SK-N-SH (cell line): Measurements from ENCODE around the gene IL15RA. TPM values are rescaled to one million over a fixed set of nuclear protein-coding genes. Genes with fewer than 3 reads are reported as not detected.

Source experiments
- CTCF ChIA-PET: fragments of 300-600, 350-600 bp; formaldehyde crosslinking; extraction: SDS; loops from one replicate; lab custom pipeline; 2021; lab: Yijun Ruan, JAX
- POLR2A ChIA-PET: fragments of 350-600 bp; sonication (Branson Sonifier 250); formaldehyde crosslinking; extraction: SDS; loops from one replicate; lab custom pipeline; 2020; ENCODE audit warnings: antibody characterized with exemption, inconsistent platforms; lab: Yijun Ruan, JAX
- DNase-seq: peaks from one replicate; pipeline ENCODE4 v3.0.0; 2012
- H2AFZ ChIP-seq: fragments of 200-600 bp; sonication (generic); 2 replicates; pipeline ENCODE4 v1.8.1; 2016; ENCODE audit warnings: antibody characterized with exemption, mild to moderate bottlenecking, low read depth
- H3F3A ChIP-seq: fragments of 200-600 bp; sonication (generic); replicated peaks from 2 replicates; pipeline ENCODE3; 2016; ENCODE audit warnings: antibody characterized with exemption, mild to moderate bottlenecking; ENCODE audit not compliant: insufficient read depth
- H3K27ac ChIP-seq, 2 experiments: fragments of 200-500 bp in 1 of 2; fragments of 200-600 bp in 1 of 2; sonication (Bioruptor generic) in 1 of 2; sonication (generic), shearing (Covaris generic) in 1 of 2; 2 replicates each; pipeline versions ENCODE4 v1.5.1 to v1.6.1; 2014 to 2016; ENCODE audit warnings: low read depth in 2 of 2, inconsistent platforms in 1 of 2, low read length in 1 of 2, mild to moderate bottlenecking in 1 of 2, mixed read lengths in 1 of 2
- H3K27me3 ChIP-seq: fragments of 200-600 bp; sonication (generic), shearing (Covaris generic); 2 replicates; pipeline ENCODE4 v1.6.1; 2016; ENCODE audit warnings: mixed run types; ENCODE audit not compliant: insufficient read depth
- H3K36me3 ChIP-seq, 2 experiments: fragments of 200-500 bp in 1 of 2; fragments of 200-600 bp in 1 of 2; sonication (Bioruptor generic) in 1 of 2; sonication (generic) in 1 of 2; replicated peaks in 1 of 2; 2 replicates each; pipeline versions ENCODE3 to v1.5.1; 2014 to 2016; ENCODE audit warnings: low read length in 1 of 2, mild to moderate bottlenecking in 1 of 2; ENCODE audit not compliant: insufficient read depth in 2 of 2, control insufficient read depth in 1 of 2
- H3K4me1 ChIP-seq, 2 experiments: fragments of 200-500 bp in 1 of 2; fragments of 200-600 bp in 1 of 2; sonication (Bioruptor generic) in 1 of 2; sonication (generic), shearing (Covaris generic) in 1 of 2; 2 replicates each; pipeline versions ENCODE4 v1.5.1 to v1.6.1; 2014 to 2016; ENCODE audit warnings: low read depth in 1 of 2, low read length in 1 of 2, mixed run types in 1 of 2; ENCODE audit not compliant: insufficient read depth in 2 of 2, control insufficient read depth in 1 of 2
- H3K4me2 ChIP-seq: fragments of 200-600 bp; sonication (generic), shearing (Covaris generic); 2 replicates; pipeline ENCODE4 v1.6.1; 2017; ENCODE audit warnings: mixed run types
- H3K4me3 ChIP-seq, 2 experiments: fragments of 200-500 bp in 1 of 2; fragments of 200-600 bp in 1 of 2; sonication (Bioruptor generic) in 1 of 2; sonication (generic), shearing (Covaris generic) in 1 of 2; 2 replicates each; pipeline versions ENCODE4 v1.5.1 to v1.8.1; 2014 to 2016; ENCODE audit warnings: low read depth in 2 of 2, inconsistent platforms in 1 of 2, low read length in 1 of 2, mild to moderate bottlenecking in 1 of 2, mixed read lengths in 1 of 2, moderate library complexity in 1 of 2
- H3K79me2 ChIP-seq: fragments of 200-600 bp; sonication (generic); 2 replicates; pipeline ENCODE4 v1.8.1; 2017; ENCODE audit warnings: mild to moderate bottlenecking; ENCODE audit not compliant: insufficient read depth
- H3K9ac ChIP-seq: fragments of 200-600 bp; sonication (generic); 2 replicates; pipeline ENCODE4 v1.6.1; 2017; ENCODE audit warnings: mixed run types
- H3K9me2 ChIP-seq: fragments of 200-600 bp; sonication (generic); 2 replicates; pipeline ENCODE4 v1.6.1; 2017; ENCODE audit warnings: mixed run types
- H3K9me3 ChIP-seq: fragments of 200-600 bp; sonication (generic); 2 replicates; pipeline ENCODE4 v1.6.1; 2017; ENCODE audit warnings: mixed run types, mild to moderate bottlenecking, moderate library complexity
- H4K20me1 ChIP-seq: fragments of 200-600 bp; sonication (generic); 2 replicates; pipeline ENCODE4 v1.6.1; 2017; ENCODE audit warnings: mild to moderate bottlenecking, mixed run types; ENCODE audit not compliant: insufficient read depth
- CHD2 ChIP-seq: fragments of 150-350 bp; IDR thresholded peaks from 2 replicates; pipeline ENCODE4 v1.6.1; 2018; ENCODE audit warnings: low read length; ENCODE audit not compliant: partially characterized antibody
- CTCF ChIP-seq: fragments of 200-600 bp; sonication (generic); IDR thresholded peaks from 2 replicates; pipeline ENCODE4 v1.6.1; 2017; ENCODE audit warnings: antibody characterized with exemption, mild to moderate bottlenecking, moderate library complexity
- EP300 ChIP-seq, 2 experiments: IDR thresholded peaks; 2 replicates each; pipeline versions ENCODE4 v1.4.0 to v1.6.1; 2012; ENCODE audit warnings: borderline replicate concordance in 1 of 2, low read depth in 1 of 2, low read length in 1 of 2
- EZH2phosphoT487 ChIP-seq: fragments of 200-600 bp; sonication (generic); IDR thresholded peaks from 2 replicates; pipeline ENCODE4 v1.6.1; 2017; ENCODE audit warnings: low read depth, mixed run types, mild to moderate bottlenecking, antibody characterized with exemption, moderate library complexity, borderline replicate concordance
- FOXJ3 ChIP-seq: sonication (generic); formaldehyde crosslinking; IDR thresholded peaks from 2 replicates; pipeline ENCODE4 v1.5.1; 2020; ENCODE audit warnings: mild to moderate bottlenecking, missing genetic modification reagents
- FOXM1 ChIP-seq: IDR thresholded peaks from 2 replicates; pipeline ENCODE4 v1.4.0; 2012; ENCODE audit warnings: low read depth, mild to moderate bottlenecking
- GATA2 ChIP-seq: sonication (generic); formaldehyde crosslinking; IDR thresholded peaks from 2 replicates; pipeline ENCODE4 v1.5.0; 2020; ENCODE audit warnings: mild to moderate bottlenecking, missing genetic modification reagents
- JUND ChIP-seq: IDR thresholded peaks from 2 replicates; pipeline ENCODE4 v1.4.0; 2012
- MEF2A ChIP-seq: IDR thresholded peaks from 2 replicates; pipeline ENCODE4 v1.4.0; 2012; ENCODE audit warnings: low read depth, borderline replicate concordance
- MXI1 ChIP-seq: IDR thresholded peaks from 2 replicates; pipeline ENCODE4 v1.6.1; 2012; ENCODE audit warnings: mild to moderate bottlenecking, low read depth, low read length, improper control_type of control experiment
- NFIC ChIP-seq: IDR thresholded peaks from 2 replicates; pipeline ENCODE4 v1.4.0; 2012; ENCODE audit warnings: borderline replicate concordance
- RAD21 ChIP-seq: IDR thresholded peaks from 2 replicates; pipeline ENCODE4 v1.6.1; 2012; ENCODE audit warnings: mild to moderate bottlenecking, low read length
- REST ChIP-seq: IDR thresholded peaks from 2 replicates; pipeline ENCODE4 v1.6.1; 2012; ENCODE audit warnings: mild to moderate bottlenecking, low read depth, low read length, moderate library complexity
- RFX5 ChIP-seq: IDR thresholded peaks from 2 replicates; pipeline ENCODE4 v1.6.1; 2012; ENCODE audit warnings: mild to moderate bottlenecking, improper control_type of control experiment, low read length
- TAF1 ChIP-seq: IDR thresholded peaks from 2 replicates; pipeline ENCODE4 v1.6.1; 2012; ENCODE audit warnings: low read depth, mild to moderate bottlenecking, low read length, moderate library complexity, borderline replicate concordance
- TCF12 ChIP-seq: IDR thresholded peaks from 2 replicates; pipeline ENCODE4 v1.4.0; 2012
- USF1 ChIP-seq: IDR thresholded peaks from 2 replicates; pipeline ENCODE4 v1.4.0; 2012; ENCODE audit warnings: low read depth, borderline replicate concordance
- USF2 ChIP-seq: fragments of 150-350 bp; IDR thresholded peaks from 2 replicates; pipeline ENCODE4 v1.6.1; 2017; ENCODE audit warnings: antibody characterized with exemption, low read length, low read depth, borderline replicate concordance
- YY1 ChIP-seq: IDR thresholded peaks from 2 replicates; pipeline ENCODE4 v1.4.0; 2012; ENCODE audit warnings: low read depth, mild to moderate bottlenecking
- WGBS: methylation state at CpG from one replicate; pipeline ENCODE4 v1.1.6; 2017; ENCODE audit warnings: low lambda C conversion rate; 5-methylcytosine and 5-hydroxymethylcytosine counted together
- polyA plus RNA-seq, 3 experiments: library from polyadenylated mRNA; depleted of rRNA; stranded (reverse); fragments of >200 nt; gene quantifications; 2 replicates each; pipeline ENCODE4 v1.2.3, GENCODE V29; 2012

Gene IL15RA
- polyA plus RNA-seq, 1 of the 3 experiments (the other 2 are of a cell fraction) = 2.1 TPM

GRCh38 chr10:5943536-5943935 lies 33.8 kb downstream of the IL15RA start:
- WGBS = 91% methylated on average over 8 of the region's 15 CpGs
- Histone ChIP-seq H3F3A (peaks cover 24% of the 10 kb centered on the region), H3K9me2 (no peaks in the 10 kb centered on the region), H3K27me3 (no peaks in the 10 kb centered on the region), H2AFZ (no peak overlapping the region), H4K20me1 (no peaks in the 10 kb centered on the region), H3K9me3 (no peaks in the 10 kb centered on the region), H3K9ac (peak overlapping the region; percentile 64; the same call in 1 of the 2 replicates), H3K27ac (peak overlapping the region in 1 of 2 experiments; percentile 100; a peak in 2 of 4 replicates), H3K4me1 (peaks cover 3 to 23% of the 10 kb centered on the region in 2 experiments; a peak in 3 of 4 replicates), H3K36me3 (no peaks in the 10 kb centered on the region), H3K79me2 (no peaks in the 10 kb centered on the region), H3K4me2 (peak overlapping the region; percentile 38; the same call in 1 of the 2 replicates), H3K4me3 (no peak overlapping the region)
- TF ChIP-seq MXI1 (no peak), CTCF (no peak), TCF12 (no peak), RAD21 (no peak)
- POLR2A ChIA-PET = no interaction called here
- DNase-seq = no peak
- CTCF ChIA-PET = interaction anchor here (0.6 to 1.6 kb wide), 3 partner anchors 33 to 143 kb away, joined by 3 to 6 read pairs (median 3); no protein-coding TSS in a partner anchor

GRCh38 chr10:5942474-5942873 lies 34.9 kb downstream of the IL15RA start:
- H3K36me3 ChIP-seq = peaks cover 0 to 8% of the 10 kb centered on the region in 2 experiments
- H3K79me2 ChIP-seq = no peaks in the 10 kb centered on the region
- no peak for DNase-seq
- no peak overlapping the region for H3K9ac ChIP-seq
- no peak overlapping the region for H3K4me3 ChIP-seq
- peaks cover 0 to 23% of the 10 kb centered on the region in 2 experiments; a peak in 2 of 4 replicates for H3K4me1 ChIP-seq
- no peak overlapping the region for H3K4me2 ChIP-seq
- POLR2A ChIA-PET = no interaction called here
- 97% methylated on average over 14 of the region's 16 CpGs for WGBS
- H3K27me3 ChIP-seq = no peaks in the 10 kb centered on the region
- H2AFZ ChIP-seq = no peak overlapping the region
- CTCF ChIA-PET = no interaction called here
- H3F3A ChIP-seq = peaks cover 24% of the 10 kb centered on the region
- H3K27ac ChIP-seq = peak overlapping the region in 1 of 2 experiments; percentile 100; a peak in 1 of 4 replicates
- H3K9me2 ChIP-seq = no peaks in the 10 kb centered on the region
- H4K20me1 ChIP-seq = no peaks in the 10 kb centered on the region
- H3K9me3 ChIP-seq = no peaks in the 10 kb centered on the region
- TF ChIP-seq FOXM1 (no peak), EP300 (IDR thresholded peaks at IDR 0.05; ENCODE audit: borderline replicate concordance in 1 of 2, low read depth in 1 of 2, low read length in 1 of 2) (no peak), RFX5 (no peak), FOXJ3 (CRISPR knock-in tag) (no peak), USF2 (no peak), JUND (no peak), USF1 (no peak), CTCF (no peak), CHD2 (no peak), MEF2A (no peak), YY1 (no peak), TAF1 (no peak), NFIC (no peak), REST (no peak), GATA2 (CRISPR knock-in tag) (no peak), EZH2phosphoT487 (no peak)
